Spleen (tissue), 7 donors: Measurements from ENCODE around the gene CACNA2D3.

ENCODE experiments used
- CTCF ChIP-seq, 11 experiments: fragments of 200-600 bp in 7 of 11; fragments of 450-650 bp in 4 of 11; sonication (generic) in 4 of 11; IDR thresholded peaks in 8 of 11; conservative IDR thresholded peaks in 3 of 11; 1 replicate in 7 of 11; 2 replicates in 4 of 11; pipeline versions ENCODE4 v1.4.0 to v1.8.0; 2016 to 2021; ENCODE audit warnings: antibody characterized with exemption in 11 of 11, inconsistent platforms in 4 of 11, mild to moderate bottlenecking in 1 of 11
- POLR2A ChIP-seq, 3 donors: fragments of 450-650 bp; IDR thresholded peaks; one replicate each; pipeline ENCODE4 v1.5.1; 2017; ENCODE audit warnings: antibody characterized with exemption in 3 of 3, mild to moderate bottlenecking in 1 of 3
- POLR2AphosphoS5 ChIP-seq, 3 donors: sonication (generic); formaldehyde crosslinking; IDR thresholded peaks; one replicate each; pipeline ENCODE4 v1.5.1; 2017; ENCODE audit warnings: antibody characterized with exemption in 3 of 3
- donor health status: DM: no; HTN: no; CAD: no; lungs with moderate emphysema.
- donor health status: DM: no; HTN: no; CAD: no.
- donor health status: DM: no; HTN: no; CAD: no.

- TF ChIP-seq POLR2A (IDR thresholded peaks at IDR 0.05) (no peak), CTCF (IDR thresholded peaks at IDR 0.05 in 8 of 11, conservative IDR thresholded peaks at IDR 0.05 in 3 of 11) (no peak), POLR2AphosphoS5 (IDR thresholded peaks at IDR 0.05) (no peak)
These were observed 364.0 kb downstream of the CACNA2D3 start for GRCh38 chr3:54486317-54486716.
